ENCODE measurements around the gene EDN1. TPM values are rescaled to one million over a fixed set of nuclear protein-coding genes. Genes with fewer than 3 reads are reported as not detected.

Gene EDN1
- total and polyA plus RNA-seq, 2 of the 4 experiments (the other 2 are of a cell fraction) = 5.6 to 9.0 TPM

DNA sequence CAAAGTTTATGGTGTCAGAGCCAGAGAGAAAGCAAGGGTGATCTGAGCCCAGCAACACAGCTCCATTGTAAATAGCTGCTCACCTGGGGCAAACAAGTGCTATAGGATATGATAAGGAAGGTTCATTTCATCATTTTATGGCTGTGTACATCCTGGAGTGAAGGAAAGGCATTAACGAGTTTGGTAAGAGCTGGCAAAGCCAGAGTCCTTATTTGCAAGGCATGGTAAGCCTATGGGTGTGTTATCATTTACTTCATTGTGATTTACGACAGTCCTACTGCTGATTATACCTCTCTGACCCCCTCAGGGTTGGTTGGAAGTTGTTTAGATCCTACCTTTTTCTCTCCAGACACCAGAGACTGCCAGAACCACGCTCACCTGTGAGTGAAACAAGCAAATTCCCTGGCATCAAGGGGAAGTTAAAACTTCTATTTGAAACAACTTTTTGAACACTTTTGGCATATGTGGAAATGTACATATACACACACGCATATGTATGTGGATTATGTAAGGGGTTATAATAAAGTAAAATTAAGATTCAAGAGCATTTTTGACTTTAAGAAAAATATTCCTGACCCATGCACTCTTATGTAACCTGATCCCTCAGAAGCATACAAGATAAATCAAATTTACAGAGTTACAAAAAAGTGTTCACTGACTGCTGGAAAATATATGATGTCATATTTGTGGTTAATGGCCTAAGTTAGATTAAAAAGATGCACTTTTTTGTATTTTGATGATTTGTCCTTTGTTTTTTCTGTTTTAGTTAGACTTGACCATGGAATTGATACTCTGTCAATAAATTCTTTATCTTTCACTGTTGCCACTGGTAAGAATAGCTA is 40.4 kb upstream of the EDN1 start:
- dilution Hi-C loops (cut with HindIII; ENCODE audit: low sequenced_read_pairs, unreplicated experiment) = no loop called here
- H2AK5ac ChIP-seq (ENCODE audit: low read depth, low read length) = no peak overlapping the region
- H3K9ac ChIP-seq (ENCODE audit: low read depth, low read length) = no peak overlapping the region
- H3K4me3 ChIP-seq (ENCODE audit: insufficient read depth, low read depth, low read length) = no peak overlapping the region
- H4K8ac ChIP-seq (ENCODE audit: low read depth in 2 of 2, low read length in 2 of 2) = no peak overlapping the region
- WGBS, 2 experiments (ENCODE audit: extremely low coverage in 2 of 2, insufficient read length in 1 of 2) = no CpG with 5 or more reads among the region's 4 CpGs
- no peak overlapping the region for H2AFZ ChIP-seq (replicated peaks; ENCODE audit: low read length, poor library complexity)
- no peak for ATAC-seq (ENCODE audit: low read depth)
- TF ChIP-seq, protein P1, sequence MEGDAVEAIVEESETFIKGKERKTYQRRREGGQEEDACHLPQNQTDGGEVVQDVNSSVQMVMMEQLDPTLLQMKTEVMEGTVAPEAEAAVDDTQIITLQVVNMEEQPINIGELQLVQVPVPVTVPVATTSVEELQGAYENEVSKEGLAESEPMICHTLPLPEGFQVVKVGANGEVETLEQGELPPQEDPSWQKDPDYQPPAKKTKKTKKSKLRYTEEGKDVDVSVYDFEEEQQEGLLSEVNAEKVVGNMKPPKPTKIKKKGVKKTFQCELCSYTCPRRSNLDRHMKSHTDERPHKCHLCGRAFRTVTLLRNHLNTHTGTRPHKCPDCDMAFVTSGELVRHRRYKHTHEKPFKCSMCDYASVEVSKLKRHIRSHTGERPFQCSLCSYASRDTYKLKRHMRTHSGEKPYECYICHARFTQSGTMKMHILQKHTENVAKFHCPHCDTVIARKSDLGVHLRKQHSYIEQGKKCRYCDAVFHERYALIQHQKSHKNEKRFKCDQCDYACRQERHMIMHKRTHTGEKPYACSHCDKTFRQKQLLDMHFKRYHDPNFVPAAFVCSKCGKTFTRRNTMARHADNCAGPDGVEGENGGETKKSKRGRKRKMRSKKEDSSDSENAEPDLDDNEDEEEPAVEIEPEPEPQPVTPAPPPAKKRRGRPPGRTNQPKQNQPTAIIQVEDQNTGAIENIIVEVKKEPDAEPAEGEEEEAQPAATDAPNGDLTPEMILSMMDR (conservative IDR thresholded peaks at IDR 0.05; ENCODE audit: low read depth, low read length) = no peak
- TF ChIP-seq SMC3 (IDR thresholded peaks at IDR 0.05; ENCODE audit: low read depth, low read length) = no peak
- no peak for TF ChIP-seq POLR2A (IDR thresholded peaks at IDR 0.05; ENCODE audit: low read depth, low read length)
- TF ChIP-seq RFX5 (IDR thresholded peaks at IDR 0.05; ENCODE audit: low read depth, low read length) = no peak
- no peak for TF ChIP-seq BHLHE40 (IDR thresholded peaks at IDR 0.05; ENCODE audit: low read depth, low read length)
- no peak for TF ChIP-seq CEBPB (IDR thresholded peaks at IDR 0.05; ENCODE audit: low read depth, low read length)
- TF ChIP-seq RCOR1 (IDR thresholded peaks at IDR 0.05; ENCODE audit: insufficient replicate concordance, low read length) = no peak
- H4K20me1 ChIP-seq (ENCODE audit: insufficient read depth, low read length) = no peaks in the 10 kb centered on the region
- H3K27me3 ChIP-seq (ENCODE audit: control insufficient read depth, insufficient read depth, low read length) = no peaks in the 10 kb centered on the region
- H3K56ac ChIP-seq (ENCODE audit: extremely low read depth, insufficient read depth, low read length) = no peak overlapping the region
- no peak overlapping the region for H3K23ac ChIP-seq (ENCODE audit: low read depth, low read length)
- H3K9me3 ChIP-seq (ENCODE audit: control insufficient read depth, insufficient read depth, low read length) = no peaks in the 10 kb centered on the region
- H3K18ac ChIP-seq (ENCODE audit: low read depth, low read length) = no peak overlapping the region
- no peak overlapping the region for H3K14ac ChIP-seq (replicated peaks; ENCODE audit: low read depth, low read length)
- H3K27ac ChIP-seq (ENCODE audit: insufficient read depth, low read length) = no peak overlapping the region
- no peak overlapping the region for H2BK15ac ChIP-seq (ENCODE audit: low read depth, low read length)
- CTCF ChIA-PET = no interaction called here
- no peak overlapping the region for H4K91ac ChIP-seq (ENCODE audit: insufficient read depth, low read depth, low read length)
- H3K36me3 ChIP-seq (ENCODE audit: control insufficient read depth, insufficient read depth, low read length) = no peaks in the 10 kb centered on the region
- no peak overlapping the region for H2BK20ac ChIP-seq (ENCODE audit: low read depth, low read length)
- H2AK9ac ChIP-seq (replicated peaks; ENCODE audit: low read depth, low read length, poor library complexity) = no peak overlapping the region
- no peak overlapping the region for H3K4ac ChIP-seq (ENCODE audit: low read depth, low read length)
- in situ Hi-C loops (cut with MboI; ENCODE audit: low sequenced_read_pairs) = no loop called here
- no peak for DNase-seq
- H2BK5ac ChIP-seq (ENCODE audit: low read depth, low read length, poor library complexity, severe bottlenecking) = no peak overlapping the region
- H3K79me1 ChIP-seq (ENCODE audit: low read depth in 1 of 2, low read length in 2 of 2) = no peaks in the 10 kb centered on the region
- H4K5ac ChIP-seq (ENCODE audit: low read depth, low read length) = no peak overlapping the region
- POLR2A ChIA-PET (ENCODE audit: unreplicated experiment) = no interaction called here
- no peak overlapping the region for H2BK120ac ChIP-seq (ENCODE audit: low read depth, low read length)
- peaks cover 9% of the 10 kb centered on the region for H3K4me1 ChIP-seq (ENCODE audit: control insufficient read depth, insufficient read depth, low read length)
- H3K4me2 ChIP-seq (ENCODE audit: low read depth, low read length) = no peak overlapping the region
- intact Hi-C loops (cut with micrococcal nuclease) = no loop called here
- H3K9me1 ChIP-seq (ENCODE audit: insufficient read depth, low read length) = peaks cover 3% of the 10 kb centered on the region; the same call in 1 of the 2 replicates
- BruUV-seq (replicated peaks) = no TSS peak

All from IMR-90 (cell line).